D721Med (cell line): ENCODE results near the gene PTPDC1.
A peak's percentile ranks its signal among the peaks of the same experiment; 100 is the strongest.

Source experiments
- DNase-seq: peaks from one replicate; pipeline ENCODE4 v3.0.0; 2011; ENCODE audit warnings: low spot score; ENCODE audit not compliant: insufficient read length
- FAIRE-seq: peaks from 2 replicates; lab custom pipeline; 2011; peaks lifted over from hg19 to GRCh38; lab: Jason Lieb, UNC
- CTCF ChIP-seq: IDR thresholded peaks from 2 replicates; pipeline ENCODE4 v1.5.1; 2012; ENCODE audit warnings: mild to moderate bottlenecking, control low read depth; ENCODE audit not compliant: insufficient read depth; ENCODE audit errors: missing control alignments

PTPDC1 gene

GRCh38 chr9:94057918-94058317 lies 26.3 kb upstream of the PTPDC1 start:
- no peak for FAIRE-seq

DNA sequence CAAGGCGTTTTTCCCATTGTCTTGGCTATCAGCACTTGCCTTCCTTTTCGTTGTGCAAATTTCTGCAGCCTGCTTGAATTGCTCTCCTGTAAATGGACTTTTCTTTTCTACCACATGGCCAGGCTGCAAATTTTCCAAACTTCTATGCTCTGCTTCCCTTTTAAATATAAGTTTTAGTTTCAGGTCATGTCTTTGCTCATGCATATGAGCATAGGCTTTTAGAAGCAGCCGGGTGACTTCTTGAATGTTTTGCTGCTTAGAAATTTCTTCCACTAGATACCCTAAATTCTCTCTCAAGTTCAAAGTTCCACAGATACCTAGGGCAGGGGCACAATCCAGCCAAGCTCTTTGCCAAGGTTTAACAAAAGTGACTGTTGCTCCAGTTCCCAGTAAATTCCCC lies 22.4 kb upstream of the PTPDC1 start:
- no peak for FAIRE-seq
- no peak for TF ChIP-seq CTCF
- DNase-seq = no peak

More at GRCh38 chr9:94057918-94058317, 26.3 kb upstream of the PTPDC1 start:
- no peak for DNase-seq
- no peak for TF ChIP-seq CTCF

DNA sequence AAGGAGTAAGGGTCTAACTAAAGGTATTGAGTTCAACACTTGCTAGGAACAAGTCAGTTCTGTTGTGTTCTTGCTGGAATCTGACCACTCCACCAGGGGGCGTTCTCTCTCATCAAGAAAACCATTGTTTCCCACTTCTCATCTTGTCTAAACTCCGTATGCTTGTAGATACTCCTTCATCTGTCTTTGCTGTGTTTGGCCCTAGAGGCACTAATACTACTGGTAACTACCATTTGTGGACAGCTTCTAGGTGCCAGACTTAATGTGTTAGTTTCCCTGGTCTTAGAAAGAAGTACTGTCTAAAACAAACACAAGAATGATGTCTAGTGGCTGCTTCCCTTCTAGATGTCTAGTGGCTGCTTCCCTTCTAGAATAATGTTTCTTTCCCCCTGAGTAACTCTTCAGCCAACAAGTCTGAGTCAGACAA lies 18.7 kb upstream of the PTPDC1 start:
- DNase-seq (peak; percentile 39), FAIRE-seq (peak; percentile 94)
- TF ChIP-seq CTCF = peak; percentile 71

DNA sequence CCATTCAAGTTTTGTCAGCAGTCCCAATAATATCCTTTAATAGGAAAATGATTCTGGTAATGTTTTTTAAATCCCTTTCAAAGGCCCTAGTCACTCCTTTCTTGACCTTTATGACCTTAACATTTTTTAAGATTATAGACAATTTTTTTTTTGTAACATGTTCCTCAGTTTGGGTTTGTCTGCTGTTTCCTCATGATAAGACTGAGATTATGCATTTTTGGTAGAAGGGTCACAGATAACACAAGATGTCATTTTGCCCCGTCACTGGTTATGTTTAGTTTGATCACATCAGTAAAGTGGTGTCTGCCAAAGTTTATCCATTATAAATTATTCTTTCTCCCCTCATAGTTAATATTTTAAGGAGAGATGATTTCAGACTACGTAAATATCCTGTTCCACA lies 16.0 kb upstream of the PTPDC1 start:
- TF ChIP-seq CTCF = no peak
- DNase-seq (no peak), FAIRE-seq (no peak)

DNA sequence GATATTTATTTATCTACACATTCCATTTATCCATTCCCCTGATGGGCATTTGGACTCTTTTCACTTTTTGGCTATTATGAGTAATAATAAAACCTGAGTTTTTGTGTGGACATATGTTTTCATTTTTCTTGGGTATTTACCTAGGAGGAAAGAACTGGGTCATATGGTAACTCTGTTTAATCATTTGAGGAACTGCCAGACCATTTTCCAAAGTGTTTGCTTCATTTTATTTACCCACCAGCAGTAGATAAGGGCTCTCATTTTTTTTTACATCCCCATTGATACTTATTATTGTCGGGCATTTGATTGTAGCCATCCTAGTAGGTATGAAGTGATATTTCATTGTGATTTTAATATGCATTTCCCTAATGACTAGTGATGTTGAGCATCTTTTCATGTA lies 7.7 kb upstream of the PTPDC1 start:
- no peak for FAIRE-seq
- no peak for DNase-seq
- no peak for TF ChIP-seq CTCF

DNA sequence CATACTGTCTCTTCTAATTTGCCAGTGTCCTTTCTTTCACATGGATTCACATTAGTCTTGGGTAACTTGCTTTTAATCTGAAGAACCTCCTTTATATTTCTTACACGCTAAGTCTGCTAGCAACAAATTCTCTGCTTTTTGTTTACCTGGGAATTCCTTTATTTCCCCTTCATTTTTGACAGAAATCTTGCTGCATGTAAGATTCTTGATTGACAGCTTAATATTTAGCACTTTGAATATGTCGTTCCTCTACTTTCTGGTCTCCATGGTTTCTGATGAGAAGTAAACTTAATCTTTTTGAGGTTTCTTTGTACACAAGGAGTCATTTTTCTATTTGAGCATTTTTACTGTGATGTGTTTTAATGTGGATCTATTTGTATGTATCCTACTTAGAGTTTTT lies 6.2 kb upstream of the PTPDC1 start:
- DNase-seq (no peak), FAIRE-seq (no peak)
- no peak for TF ChIP-seq CTCF

GRCh38 chr9:94079236-94079635 lies 5.0 kb upstream of the PTPDC1 start:
- no peak for TF ChIP-seq CTCF
- DNase-seq (no peak), FAIRE-seq (no peak)
